ENCODE results near the gene CELF4.

GRCh38 chr18:37393945-37394609 is 171.5 kb downstream of the CELF4 start:
- TF ChIP-seq GATA2 (IDR thresholded peaks at IDR 0.05; ENCODE audit: low read depth, low read length) = no peak
- no peak for TF ChIP-seq GATA3 (IDR thresholded peaks at IDR 0.05; ENCODE audit: low read depth, low read length)

Measured in SH-SY5Y (cell line).